ENCODE measurements around the gene MDFIC.

DNA sequence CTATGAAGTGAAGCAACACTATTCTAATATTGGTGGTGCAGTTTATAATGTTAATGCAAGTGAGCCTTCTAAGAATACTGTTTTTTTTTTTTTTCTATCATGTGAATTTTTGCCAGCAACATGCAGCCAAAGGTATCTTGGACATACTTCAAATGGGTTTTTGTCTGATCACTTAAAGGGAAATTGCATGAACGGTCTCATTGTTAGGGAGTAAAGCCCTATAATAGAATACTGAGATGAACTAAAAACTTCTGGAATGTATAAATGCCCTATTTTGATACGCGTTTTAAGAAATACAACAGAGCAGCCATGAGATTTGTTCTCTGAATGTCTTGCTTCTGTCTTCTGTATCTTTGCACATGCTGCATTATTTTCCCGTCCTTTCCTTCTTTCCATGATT lies 10.5 kb upstream of the MDFIC start:
- TF ChIP-seq, protein P1, sequence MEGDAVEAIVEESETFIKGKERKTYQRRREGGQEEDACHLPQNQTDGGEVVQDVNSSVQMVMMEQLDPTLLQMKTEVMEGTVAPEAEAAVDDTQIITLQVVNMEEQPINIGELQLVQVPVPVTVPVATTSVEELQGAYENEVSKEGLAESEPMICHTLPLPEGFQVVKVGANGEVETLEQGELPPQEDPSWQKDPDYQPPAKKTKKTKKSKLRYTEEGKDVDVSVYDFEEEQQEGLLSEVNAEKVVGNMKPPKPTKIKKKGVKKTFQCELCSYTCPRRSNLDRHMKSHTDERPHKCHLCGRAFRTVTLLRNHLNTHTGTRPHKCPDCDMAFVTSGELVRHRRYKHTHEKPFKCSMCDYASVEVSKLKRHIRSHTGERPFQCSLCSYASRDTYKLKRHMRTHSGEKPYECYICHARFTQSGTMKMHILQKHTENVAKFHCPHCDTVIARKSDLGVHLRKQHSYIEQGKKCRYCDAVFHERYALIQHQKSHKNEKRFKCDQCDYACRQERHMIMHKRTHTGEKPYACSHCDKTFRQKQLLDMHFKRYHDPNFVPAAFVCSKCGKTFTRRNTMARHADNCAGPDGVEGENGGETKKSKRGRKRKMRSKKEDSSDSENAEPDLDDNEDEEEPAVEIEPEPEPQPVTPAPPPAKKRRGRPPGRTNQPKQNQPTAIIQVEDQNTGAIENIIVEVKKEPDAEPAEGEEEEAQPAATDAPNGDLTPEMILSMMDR (conservative IDR thresholded peaks at IDR 0.05; ENCODE audit: low read depth, low read length), result no peak
- TF ChIP-seq RAD21 (IDR thresholded peaks at IDR 0.05; ENCODE audit: low read length) (no peak), MAFK (IDR thresholded peaks at IDR 0.05; ENCODE audit: low read depth, low read length) (no peak)
- TF ChIP-seq, protein P2, sequence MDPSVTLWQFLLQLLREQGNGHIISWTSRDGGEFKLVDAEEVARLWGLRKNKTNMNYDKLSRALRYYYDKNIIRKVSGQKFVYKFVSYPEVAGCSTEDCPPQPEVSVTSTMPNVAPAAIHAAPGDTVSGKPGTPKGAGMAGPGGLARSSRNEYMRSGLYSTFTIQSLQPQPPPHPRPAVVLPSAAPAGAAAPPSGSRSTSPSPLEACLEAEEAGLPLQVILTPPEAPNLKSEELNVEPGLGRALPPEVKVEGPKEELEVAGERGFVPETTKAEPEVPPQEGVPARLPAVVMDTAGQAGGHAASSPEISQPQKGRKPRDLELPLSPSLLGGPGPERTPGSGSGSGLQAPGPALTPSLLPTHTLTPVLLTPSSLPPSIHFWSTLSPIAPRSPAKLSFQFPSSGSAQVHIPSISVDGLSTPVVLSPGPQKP (IDR thresholded peaks at IDR 0.05; ENCODE audit: borderline replicate concordance, low read depth, low read length), result no peak

All from IMR-90 (cell line).